HCEC 1CT (cell line): ENCODE data around the gene CLDN17.

Experiments
- DNase-seq: peaks from one replicate; pipeline ENCODE4 v3.0.0-alpha.2; 2017

The CLDN17 gene

DNA sequence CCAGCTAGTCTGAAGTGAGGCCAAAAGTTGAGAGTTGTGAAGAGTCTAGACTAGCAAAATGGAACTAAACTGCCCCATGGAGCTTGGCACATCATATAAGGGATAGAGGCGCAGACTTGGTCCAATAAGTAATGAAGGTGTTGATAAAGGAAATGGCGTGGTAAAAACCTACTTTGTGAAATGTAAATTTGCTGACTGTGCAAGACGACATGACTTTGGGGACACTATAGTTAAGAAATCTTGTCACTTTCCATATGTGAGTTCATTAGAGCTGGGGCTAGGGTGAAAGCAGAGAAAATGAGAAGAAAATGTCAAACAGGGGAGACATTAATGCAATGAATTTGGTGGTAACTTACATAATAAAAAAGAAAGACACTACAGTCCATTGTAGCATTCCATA is 50.1 kb downstream of the CLDN17 start:
- no peak for DNase-seq
